K562 (cell line): ENCODE results near the gene XCL1. TPM values are rescaled to one million over a fixed set of nuclear protein-coding genes. Genes with fewer than 3 reads are reported as not detected.
"Not testable (repeated sequence)": the region's sequence is repeated elsewhere in the genome, so short reads cannot be mapped to it uniquely, and the experiment has no call there.

ENCODE experiments used
- ATAC-seq: fragments of 200-7000 bp; cut with Tn5 transposase; 3 replicates; pipeline ENCODE4 v1.9.1; 2020; ENCODE audit warnings: moderate library complexity
- Bru-seq: library from RNA; stranded (reverse); fragments of 400-500 nt; gene quantifications from one replicate; lab custom pipeline; 2021; lab: Mats Ljungman, UMichigan
- BruChase-seq, 2 experiments: library from RNA; stranded (reverse); fragments of 400-500 nt; gene quantifications; one replicate each; lab custom pipeline; 2021; lab: Mats Ljungman, UMichigan
- BruUV-seq: library from RNA; stranded (reverse); fragments of 400-500 nt; replicated peaks from 2 replicates; lab custom pipeline; 2021; lab: Mats Ljungman, UMichigan
- CTCF ChIA-PET: fragments of 300-600 bp; formaldehyde crosslinking; extraction: SDS; loops from one replicate; lab custom pipeline; 2021; ENCODE audit warnings: low intra/inter-chr PET ratio; lab: Yijun Ruan, JAX
- POLR2A ChIA-PET: fragments of 300-600, 350-650 bp; sonication (Branson Sonifier 250); formaldehyde crosslinking; extraction: SDS; loops from one replicate; lab custom pipeline; 2021; ENCODE audit warnings: antibody characterized with exemption, inconsistent platforms; lab: Yijun Ruan, JAX
- DNase-seq, 4 experiments: peaks; one replicate each; pipeline versions ENCODE4 v3.0.0 to v3.0.0-alpha.2; 2011 to 2018; ENCODE audit warnings: low spot score in 3 of 4, mixed read lengths in 3 of 4; ENCODE audit errors: extremely low read depth in 1 of 4
- FAIRE-seq: peaks from 2 replicates; lab custom pipeline; 2011; peaks lifted over from hg19 to GRCh38; lab: Jason Lieb, UNC
- H2AFZ ChIP-seq: 2 replicates; pipeline ENCODE4 v1.6.0; 2011; ENCODE audit warnings: low read depth, low read length, control low read depth, inconsistent platforms
- H3K27ac ChIP-seq: fragments of 200-600 bp; 3 replicates; pipeline ENCODE4 v1.8.0; 2011; ENCODE audit warnings: low read depth, mild to moderate bottlenecking, control low read depth, inconsistent platforms, low read length, moderate library complexity, mixed read lengths; ENCODE audit errors: extremely low read depth
- H3K27me3 ChIP-seq, 2 experiments: fragments of 300-600 bp in 1 of 2; 2 replicates in 1 of 2; 3 replicates in 1 of 2; pipeline versions ENCODE4 v1.6.0 to v1.8.0; 2011; ENCODE audit warnings: inconsistent platforms in 2 of 2, low read length in 2 of 2, mild to moderate bottlenecking in 1 of 2, mixed read lengths in 1 of 2, moderate library complexity in 1 of 2; ENCODE audit not compliant: control insufficient read depth in 2 of 2, insufficient read depth in 2 of 2
- H3K36me3 ChIP-seq: fragments of 300-600 bp; 3 replicates; pipeline ENCODE4 v1.8.0; 2011; ENCODE audit warnings: mild to moderate bottlenecking, low read length, inconsistent platforms; ENCODE audit not compliant: control insufficient read depth, insufficient read depth
- H3K4me1 ChIP-seq, 2 experiments: fragments of 200-600 bp in 1 of 2; replicated peaks in 1 of 2; 2 replicates in 1 of 2; 3 replicates in 1 of 2; pipeline versions ENCODE4 v1.5.1 to v1.8.0; 2011; ENCODE audit warnings: inconsistent platforms in 2 of 2, low read length in 2 of 2, mild to moderate bottlenecking in 1 of 2, mixed read lengths in 1 of 2, moderate library complexity in 1 of 2; ENCODE audit not compliant: control insufficient read depth in 2 of 2, insufficient read depth in 2 of 2
- H3K4me2 ChIP-seq: 2 replicates; pipeline ENCODE4 v1.6.1; 2011; ENCODE audit warnings: low read length, control low read depth, inconsistent platforms, mixed read lengths; ENCODE audit not compliant: insufficient read depth
- H3K4me3 ChIP-seq: fragments of 200-600 bp; sonication (generic), shearing (Covaris generic); 2 replicates; pipeline ENCODE4 v1.5.1; 2016; ENCODE audit warnings: control low read depth, inconsistent platforms
- H3K79me2 ChIP-seq: fragments of 200-600 bp; 3 replicates; pipeline ENCODE4 v1.8.0; 2011; ENCODE audit warnings: low read length, inconsistent platforms; ENCODE audit not compliant: control insufficient read depth, insufficient read depth
- H3K9ac ChIP-seq, 2 experiments: 2 replicates each; pipeline versions ENCODE4 v1.6.0 to v1.6.1; 2011; ENCODE audit warnings: low read depth in 2 of 2, low read length in 2 of 2, control low read depth in 1 of 2, inconsistent platforms in 1 of 2, mild to moderate bottlenecking in 1 of 2, mixed read lengths in 1 of 2; ENCODE audit not compliant: insufficient read depth in 1 of 2
- H3K9me1 ChIP-seq: one replicate; pipeline ENCODE4 v1.6.0; 2011; ENCODE audit warnings: inconsistent platforms, mild to moderate bottlenecking, low read length, moderate library complexity; ENCODE audit not compliant: control insufficient read depth, insufficient read depth
- H3K9me3 ChIP-seq: replicated peaks from 2 replicates; pipeline ENCODE4 v1.5.1; 2011; ENCODE audit warnings: low read depth, low read length, inconsistent platforms; ENCODE audit not compliant: control insufficient read depth, insufficient read depth
- H4K20me1 ChIP-seq: replicated peaks from 2 replicates; pipeline ENCODE4 v1.6.1; 2011; ENCODE audit warnings: low read length, inconsistent platforms, mixed read lengths; ENCODE audit not compliant: control insufficient read depth, insufficient read depth
- WGBS: fragments of 100-300 bp; shearing (Covaris generic); methylation state at CpG from one replicate; pipeline ENCODE4 v1.1.6; 2016; ENCODE audit warnings: low coverage, mixed read lengths; ENCODE audit not compliant: insufficient coverage; ENCODE audit errors: missing lambda C conversion rate; 5-methylcytosine and 5-hydroxymethylcytosine counted together
- in situ Hi-C: fragments of 300-500 bp; cut with MboI; formaldehyde crosslinking; loops from 4 replicates; pipeline ENCODE4 v1.15.0; 2018; ENCODE audit warnings: inconsistent platforms, mixed read lengths
- intact Hi-C: fragments of 100-400 bp; cut with micrococcal nuclease; formaldehyde crosslinking; loops from 2 replicates; pipeline ENCODE4 v1.14.2; 2022
- long read RNA-seq, 3 experiments: library from polyadenylated mRNA in 2 of 3; library from RNA in 1 of 3; unstranded in 2 of 3; stranded (forward) in 1 of 3; transcript quantifications; one replicate each; pipeline ENCODE4 v2.0.0, GENCODE V29; 2019 to 2022
- polyA minus RNA-seq, 3 experiments: library from RNA; depleted of rRNA, polyadenylated mRNA; stranded (reverse); fragments of >200 nt; gene quantifications; 2 replicates each; pipeline ENCODE4 v1.2.3, GENCODE V29; 2011
- polyA plus RNA-seq, 8 experiments: library from polyadenylated mRNA; depleted of rRNA in 4 of 8; stranded (reverse) in 5 of 8; unstranded in 3 of 8; fragments of >200 nt; fragmentation: Nextera tagmentation in 2 of 8; fragmentation: Illumina TruSeq in 1 of 8; extraction: Ambion mirVana in 2 of 8; extraction: Trizol in 1 of 8; gene quantifications; 2 replicates each; pipeline versions ENCODE4 v1.2.1 to v1.2.3, GENCODE V29; 2011 to 2014; ENCODE audit warnings: inconsistent platforms in 1 of 8, missing spikeins in 1 of 8
- total RNA-seq, 7 experiments: library from RNA; depleted of rRNA in 6 of 7; stranded (reverse); fragments of >200 nt in 6 of 7; fragmentation: Illumina TruSeq in 2 of 7; extraction: Trizol in 2 of 7; gene quantifications; 2 replicates each; pipeline versions ENCODE4 v1.2.1 to v1.2.3, GENCODE V29; 2011 to 2021; ENCODE audit warnings: low replicate concordance in 1 of 7

XCL1 gene, protein sequence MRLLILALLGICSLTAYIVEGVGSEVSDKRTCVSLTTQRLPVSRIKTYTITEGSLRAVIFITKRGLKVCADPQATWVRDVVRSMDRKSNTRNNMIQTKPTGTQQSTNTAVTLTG
- total RNA-seq (2011; cell fraction: chromatin; rRNA removed; ENCODE audit: low replicate concordance): not detected in 2 replicates
- total RNA-seq (2011; cell fraction: nucleolus; rRNA removed): not detected in 2 replicates
- total RNA-seq (2011; cell fraction: nucleoplasm; rRNA removed): 0.29 TPM in 1 of 2 replicates, not detected in the other
- total RNA-seq (2014; rRNA removed) (not detected in 2 replicates), total RNA-seq (2014; rRNA removed; fragmentation: Illumina TruSeq; extraction: Trizol) (not detected in 2 replicates), total RNA-seq (2015; rRNA removed; fragmentation: Illumina TruSeq; extraction: Trizol) (not detected in 2 replicates), total RNA-seq (2021) (not detected in 2 replicates), polyA plus RNA-seq (2011; rRNA removed) (not detected in 2 replicates), polyA plus RNA-seq (2014; fragmentation: Illumina TruSeq; extraction: Trizol) (0.09 TPM in 1 of 2 replicates, not detected in the other), polyA plus RNA-seq (2014; fragmentation: Nextera tagmentation; extraction: Ambion mirVana) (under 1 TPM; 0.06 TPM), polyA plus RNA-seq (2014; rRNA removed) (not detected in 2 replicates), polyA minus RNA-seq (2011; rRNA and poly(A)+ RNA removed) (0.18 TPM in 1 of 2 replicates, not detected in the other), Bru-seq, nascent RNA (not detected), BruChase-seq, experiment 1, labeled RNA remaining after a 2-hour chase (percentile 28 among the genes with signal in this experiment), BruChase-seq, experiment 2, labeled RNA remaining after a 6-hour chase (not detected)
- not detected in 2 replicates for polyA plus RNA-seq (2011; cell fraction: cytosol; rRNA removed)
- polyA plus RNA-seq (2011; cell fraction: nucleus; rRNA removed): 1.7 TPM in 1 of 2 replicates, not detected in the other
- polyA plus RNA-seq (2012): 0.14 TPM in 1 of 2 replicates, not detected in the other
- polyA minus RNA-seq (2011; cell fraction: cytosol; rRNA and poly(A)+ RNA removed): not detected in 2 replicates
- polyA minus RNA-seq (2011; cell fraction: nucleus; rRNA and poly(A)+ RNA removed): not detected in 2 replicates
- long read RNA-seq, experiment 1: 0 reads
- long read RNA-seq, experiment 2: 0 reads
- long read RNA-seq, experiment 3: 0 reads

DNA sequence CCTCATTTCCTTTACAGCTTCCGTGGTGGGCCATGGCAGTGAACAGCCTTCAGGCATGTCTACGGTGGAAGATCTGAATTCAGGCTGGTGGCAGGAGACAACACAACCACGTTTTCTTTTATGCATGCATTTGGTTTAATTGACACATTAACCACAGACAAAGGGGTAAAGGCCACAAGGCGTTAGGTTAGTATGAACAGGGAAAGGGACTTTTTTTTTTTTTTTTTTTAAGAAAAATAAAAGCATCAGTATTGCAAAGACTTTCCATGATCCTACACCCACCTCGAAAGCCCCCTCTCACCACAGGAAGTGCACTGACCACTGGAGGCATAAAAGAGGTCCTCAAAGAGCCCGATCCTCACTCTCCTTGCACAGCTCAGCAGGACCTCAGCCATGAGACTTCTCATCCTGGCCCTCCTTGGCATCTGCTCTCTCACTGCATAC is at the start of gene XCL1:
Gene XCL1 (plus strand): TSS at position 361 of the 444 bp plus-strand sequence. CDS start 33 bp downstream, at position 394.
- H3K9me3 ChIP-seq, DNase-seq, H4K20me1 ChIP-seq, H3K36me3 ChIP-seq, intact Hi-C loops, ATAC-seq, H3K4me1 ChIP-seq, H3K9me1 ChIP-seq, H3K4me2 ChIP-seq, H3K79me2 ChIP-seq, H3K27ac ChIP-seq, H2AFZ ChIP-seq, H3K9ac ChIP-seq, FAIRE-seq, H3K4me3 ChIP-seq, BruUV-seq, H3K27me3 ChIP-seq, POLR2A ChIA-PET: not testable (repeated sequence)
- 4% methylated on average over 4 of the region's 6 CpGs for WGBS
- in situ Hi-C loops: loop anchor here (5.0 to 10.0 kb wide), 2 partner anchors 34 to 231 kb away; partner anchors contain the start of gene XCL2
- CTCF ChIA-PET: interaction anchor here (0.7 kb wide), 1 partner anchor 137 kb away, joined by 9 read pairs; no protein-coding TSS in a partner anchor
